Measurements from ENCODE around the gene KL.

- TF ChIP-seq POLR2AphosphoS5 (IDR thresholded peaks at IDR 0.05; ENCODE audit: low read depth, low read length) (no peak), REST (IDR thresholded peaks at IDR 0.05; ENCODE audit: insufficient read depth in 1 of 2, low read depth in 2 of 2, low read length in 2 of 2) (no peak)
Observed at GRCh38 chr13:33022986-33023385, 6.8 kb downstream of the KL start.

Measured in PFSK-1 (cell line).